Lower leg skin (tissue), 3 donors: ENCODE measurements around the gene PPP1R7.

Experiments used
- POLR2A ChIP-seq, 2 donors: fragments of 450-650 bp; IDR thresholded peaks; one replicate each; pipeline ENCODE4 v1.6.1; 2016 to 2017; ENCODE audit warnings: antibody characterized with exemption in 2 of 2, mild to moderate bottlenecking in 1 of 2, moderate library complexity in 1 of 2
- TF ChIP-seq, protein P1 (sequence below), 3 donors: fragments of 450-650 bp; IDR thresholded peaks; one replicate each; pipeline ENCODE4 v1.5.1; 2016; ENCODE audit warnings: antibody characterized with exemption in 3 of 3, mild to moderate bottlenecking in 3 of 3, moderate library complexity in 2 of 3

DNA sequence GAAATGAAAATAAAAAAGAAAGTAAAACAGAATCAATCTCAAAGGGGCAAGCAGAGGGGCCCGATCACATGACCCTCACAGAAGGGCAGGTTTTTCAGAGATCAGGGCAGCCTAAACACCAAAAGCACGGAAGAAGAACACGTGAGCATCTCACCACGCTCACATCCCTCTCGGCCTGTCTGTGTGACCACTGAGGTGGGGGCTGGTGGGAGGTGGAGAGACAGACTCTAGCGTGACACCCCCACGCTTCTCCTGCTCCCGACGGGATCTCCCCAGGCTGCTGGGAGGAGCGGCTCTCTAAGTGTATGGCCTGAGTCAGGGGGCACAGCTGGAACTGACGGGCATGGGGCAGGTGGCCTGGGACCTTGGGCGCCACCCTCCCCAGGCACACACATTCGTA lies 24.6 kb upstream of the PPP1R7 start:
- no peak for TF ChIP-seq POLR2A (IDR thresholded peaks at IDR 0.05)
- TF ChIP-seq, protein P1, sequence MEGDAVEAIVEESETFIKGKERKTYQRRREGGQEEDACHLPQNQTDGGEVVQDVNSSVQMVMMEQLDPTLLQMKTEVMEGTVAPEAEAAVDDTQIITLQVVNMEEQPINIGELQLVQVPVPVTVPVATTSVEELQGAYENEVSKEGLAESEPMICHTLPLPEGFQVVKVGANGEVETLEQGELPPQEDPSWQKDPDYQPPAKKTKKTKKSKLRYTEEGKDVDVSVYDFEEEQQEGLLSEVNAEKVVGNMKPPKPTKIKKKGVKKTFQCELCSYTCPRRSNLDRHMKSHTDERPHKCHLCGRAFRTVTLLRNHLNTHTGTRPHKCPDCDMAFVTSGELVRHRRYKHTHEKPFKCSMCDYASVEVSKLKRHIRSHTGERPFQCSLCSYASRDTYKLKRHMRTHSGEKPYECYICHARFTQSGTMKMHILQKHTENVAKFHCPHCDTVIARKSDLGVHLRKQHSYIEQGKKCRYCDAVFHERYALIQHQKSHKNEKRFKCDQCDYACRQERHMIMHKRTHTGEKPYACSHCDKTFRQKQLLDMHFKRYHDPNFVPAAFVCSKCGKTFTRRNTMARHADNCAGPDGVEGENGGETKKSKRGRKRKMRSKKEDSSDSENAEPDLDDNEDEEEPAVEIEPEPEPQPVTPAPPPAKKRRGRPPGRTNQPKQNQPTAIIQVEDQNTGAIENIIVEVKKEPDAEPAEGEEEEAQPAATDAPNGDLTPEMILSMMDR (IDR thresholded peaks at IDR 0.05) = no peak
